AG10803 (cell line): ENCODE data around the gene MYH10.

Experiments used
- DNase-seq: peaks from one replicate; pipeline ENCODE4 v3.0.0; 2010; ENCODE audit warnings: low read depth
- H3K4me3 ChIP-seq: 2 replicates; pipeline ENCODE4 v1.5.1; 2011; ENCODE audit warnings: mild to moderate bottlenecking, low read length, control low read depth
- TF ChIP-seq, protein P1 (sequence below): conservative IDR thresholded peaks from 2 replicates; pipeline ENCODE4 v1.5.1; 2011; ENCODE audit warnings: mild to moderate bottlenecking, low read length, control low read depth, inconsistent platforms

MYH10 gene

DNA sequence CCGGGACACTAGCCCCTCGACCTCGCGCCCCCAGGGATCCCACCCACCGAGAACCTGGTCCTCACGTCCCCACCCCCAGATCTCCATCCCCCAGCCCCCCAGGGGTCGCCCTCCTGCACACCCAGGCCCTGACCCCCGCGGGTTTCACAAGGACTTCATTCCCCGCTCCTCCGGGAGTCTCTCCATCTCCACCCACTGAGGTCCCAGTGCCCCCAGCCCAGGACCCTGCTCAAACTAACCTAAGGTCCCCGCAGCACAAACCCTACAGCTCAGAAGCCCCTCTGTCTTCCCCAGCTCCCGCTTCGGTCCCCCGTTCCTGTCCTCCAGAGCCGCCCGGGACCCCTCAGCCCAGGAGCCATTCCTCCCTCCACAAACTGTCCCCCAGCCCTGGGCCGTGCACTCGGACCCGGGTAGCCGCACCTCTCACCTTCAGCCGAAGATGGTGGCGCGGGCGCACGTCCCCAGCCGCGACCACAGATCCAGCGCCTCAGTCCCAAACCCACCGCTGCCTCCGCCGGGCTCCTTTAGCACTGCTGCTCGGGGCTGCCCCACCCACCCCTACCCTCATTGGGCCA lies at the start of gene MYH10:
Gene MYH10, minus strand, starts transcription at position 499 of the 575 bp plus-strand sequence. CDS start 7,479 bp downstream, outside the sequence.
- peak within 1 kb of the TSS; percentile 86 for H3K4me3 ChIP-seq
- DNase-seq = no peak
- TF ChIP-seq, protein P1, sequence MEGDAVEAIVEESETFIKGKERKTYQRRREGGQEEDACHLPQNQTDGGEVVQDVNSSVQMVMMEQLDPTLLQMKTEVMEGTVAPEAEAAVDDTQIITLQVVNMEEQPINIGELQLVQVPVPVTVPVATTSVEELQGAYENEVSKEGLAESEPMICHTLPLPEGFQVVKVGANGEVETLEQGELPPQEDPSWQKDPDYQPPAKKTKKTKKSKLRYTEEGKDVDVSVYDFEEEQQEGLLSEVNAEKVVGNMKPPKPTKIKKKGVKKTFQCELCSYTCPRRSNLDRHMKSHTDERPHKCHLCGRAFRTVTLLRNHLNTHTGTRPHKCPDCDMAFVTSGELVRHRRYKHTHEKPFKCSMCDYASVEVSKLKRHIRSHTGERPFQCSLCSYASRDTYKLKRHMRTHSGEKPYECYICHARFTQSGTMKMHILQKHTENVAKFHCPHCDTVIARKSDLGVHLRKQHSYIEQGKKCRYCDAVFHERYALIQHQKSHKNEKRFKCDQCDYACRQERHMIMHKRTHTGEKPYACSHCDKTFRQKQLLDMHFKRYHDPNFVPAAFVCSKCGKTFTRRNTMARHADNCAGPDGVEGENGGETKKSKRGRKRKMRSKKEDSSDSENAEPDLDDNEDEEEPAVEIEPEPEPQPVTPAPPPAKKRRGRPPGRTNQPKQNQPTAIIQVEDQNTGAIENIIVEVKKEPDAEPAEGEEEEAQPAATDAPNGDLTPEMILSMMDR = peak; percentile 34

DNA sequence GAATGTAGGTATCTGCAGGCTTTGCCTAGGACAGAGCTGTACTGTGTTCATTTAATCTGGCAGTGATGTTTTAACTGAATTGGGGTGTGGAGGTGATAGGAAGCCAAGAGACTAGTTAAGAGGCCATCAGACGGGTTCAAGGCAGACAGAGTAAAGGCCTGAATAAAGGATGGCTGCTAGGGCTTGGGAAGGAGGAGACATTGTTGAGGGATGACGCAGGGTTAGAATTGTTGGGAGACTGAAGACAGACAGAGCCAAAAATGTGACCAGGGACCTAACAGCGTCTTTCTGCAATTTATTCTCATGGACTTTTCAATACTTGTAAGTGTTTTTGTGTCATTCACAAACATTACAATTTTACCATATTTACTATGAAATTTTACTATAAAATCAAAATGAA lies 48.6 kb upstream of the MYH10 start:
- no peak for DNase-seq
- H3K4me3 ChIP-seq = no peak overlapping the region
- TF ChIP-seq, protein P1 = no peak

DNA sequence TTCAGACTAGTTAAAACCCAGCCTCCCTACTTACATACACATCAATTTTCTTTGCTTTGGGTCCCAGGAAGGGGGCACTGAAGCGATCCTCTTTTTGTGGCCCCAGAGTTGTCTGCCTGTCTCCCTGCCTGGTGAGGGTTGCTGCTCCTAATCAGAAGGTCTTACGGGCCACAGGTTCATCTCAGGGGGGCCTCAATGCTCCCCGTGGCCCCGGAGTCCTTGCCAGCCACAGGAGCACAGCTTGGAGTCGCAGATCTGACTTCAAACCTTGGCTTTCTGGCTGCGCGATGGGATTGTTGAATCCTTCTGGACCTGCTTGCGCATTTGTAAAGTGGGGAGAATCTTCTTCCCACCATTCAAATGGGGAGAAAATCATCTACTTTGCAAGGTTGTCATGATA lies 44.8 kb upstream of the MYH10 start:
- no peak overlapping the region for H3K4me3 ChIP-seq
- no peak for DNase-seq
- TF ChIP-seq, protein P1 = no peak

DNA sequence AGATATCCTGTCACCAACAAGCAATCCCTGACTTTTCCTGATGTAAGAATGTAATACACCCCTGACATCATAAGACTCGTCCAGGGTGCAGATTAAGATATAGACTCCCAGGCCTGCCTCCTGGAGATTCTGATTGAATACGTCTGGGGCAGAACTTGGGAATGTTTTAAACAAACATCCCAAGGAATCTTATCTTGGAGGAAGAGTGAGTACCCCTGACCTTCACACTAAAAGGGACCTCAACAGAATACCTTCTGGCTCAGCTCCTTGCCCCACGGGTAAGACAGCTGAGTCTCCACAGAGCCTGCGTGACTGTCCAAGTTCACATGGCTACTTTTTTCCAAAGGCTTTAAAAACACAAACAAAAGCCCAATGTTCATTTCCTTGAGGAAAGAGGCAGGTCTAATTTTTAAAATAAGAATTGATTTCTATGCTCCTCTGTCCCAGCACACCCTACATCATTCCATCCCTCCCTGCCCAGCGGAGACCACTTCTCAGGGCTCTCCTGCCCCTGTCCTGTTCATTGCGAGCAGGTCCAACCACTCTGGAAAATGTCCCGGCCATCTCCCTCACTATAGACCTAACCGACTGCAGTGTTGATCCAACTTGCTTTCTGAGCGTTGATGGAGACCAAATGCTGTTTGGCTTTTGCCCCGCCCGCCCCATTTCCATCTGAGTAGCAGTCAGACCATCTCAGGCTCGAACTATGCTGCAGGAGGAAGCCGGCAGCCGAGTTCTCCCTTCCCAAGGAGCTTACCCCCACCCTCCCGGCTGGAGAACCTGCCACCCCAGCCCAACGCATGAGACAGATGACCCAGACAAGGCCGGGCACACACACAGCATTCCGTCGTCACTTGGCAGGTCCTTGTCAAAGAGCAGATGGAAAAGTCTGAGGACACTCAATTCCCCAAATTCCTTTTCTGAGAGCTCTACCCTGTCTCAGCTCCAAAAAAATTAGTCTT lies 44.1 kb upstream of the MYH10 start:
- DNase-seq = peak; percentile 78
- TF ChIP-seq, protein P1 = no peak
- H3K4me3 ChIP-seq = no peak overlapping the region

DNA sequence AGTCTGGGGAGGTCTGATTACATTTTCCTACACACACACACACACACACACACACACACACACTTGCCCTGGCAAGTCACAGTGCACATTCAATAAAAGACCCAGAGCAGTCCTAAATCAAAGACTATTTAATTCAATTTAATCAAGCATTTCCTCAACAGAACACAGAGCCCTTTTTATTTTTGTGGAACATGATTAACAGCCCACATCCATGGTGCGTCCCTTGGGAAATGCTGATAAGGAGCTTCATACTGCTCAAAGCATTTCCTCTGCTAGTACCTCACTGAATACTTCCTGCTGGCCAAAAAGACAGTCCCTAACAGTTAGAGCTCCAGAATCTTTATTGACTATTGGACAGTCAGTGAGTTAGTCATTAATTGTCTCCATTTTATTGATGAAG lies 43.1 kb upstream of the MYH10 start:
- H3K4me3 ChIP-seq = no peak overlapping the region
- TF ChIP-seq, protein P1 = no peak
- DNase-seq = peak; percentile 69

DNA sequence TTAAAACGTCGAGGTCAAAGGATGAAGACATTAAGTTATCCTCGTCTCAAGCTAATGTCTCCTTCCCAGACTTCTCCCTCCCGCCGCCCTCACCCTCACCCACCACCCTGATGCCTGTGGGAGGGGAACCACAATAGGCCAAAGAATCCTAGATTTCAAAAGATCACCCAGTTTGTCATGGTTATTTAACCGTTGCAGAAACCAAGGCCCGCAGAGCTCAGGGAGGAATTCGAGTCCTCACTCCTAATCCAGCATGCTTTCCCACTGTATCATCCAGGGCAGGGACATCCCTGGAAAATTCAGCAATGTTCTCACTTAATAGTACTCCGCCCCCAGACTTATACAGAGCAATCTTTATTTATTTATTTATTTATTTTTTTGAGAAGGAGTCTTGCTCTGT lies 41.8 kb upstream of the MYH10 start:
- H3K4me3 ChIP-seq = no peak overlapping the region
- TF ChIP-seq, protein P1 = no peak

More for the DNA sequence above, 41.8 kb upstream of the MYH10 start:
- no peak for DNase-seq
